Measurements from ENCODE around the gene LRRC2. TPM values are rescaled to one million over a fixed set of nuclear protein-coding genes. Genes with fewer than 3 reads are reported as not detected.
"Not testable (repeated sequence)": the region's sequence is repeated elsewhere in the genome, so short reads cannot be mapped to it uniquely, and the experiment has no call there.

LRRC2 gene
- total RNA-seq, 4 donors from 2014 or later: 0.32 to 0.83 (median 0.55) TPM

DNA sequence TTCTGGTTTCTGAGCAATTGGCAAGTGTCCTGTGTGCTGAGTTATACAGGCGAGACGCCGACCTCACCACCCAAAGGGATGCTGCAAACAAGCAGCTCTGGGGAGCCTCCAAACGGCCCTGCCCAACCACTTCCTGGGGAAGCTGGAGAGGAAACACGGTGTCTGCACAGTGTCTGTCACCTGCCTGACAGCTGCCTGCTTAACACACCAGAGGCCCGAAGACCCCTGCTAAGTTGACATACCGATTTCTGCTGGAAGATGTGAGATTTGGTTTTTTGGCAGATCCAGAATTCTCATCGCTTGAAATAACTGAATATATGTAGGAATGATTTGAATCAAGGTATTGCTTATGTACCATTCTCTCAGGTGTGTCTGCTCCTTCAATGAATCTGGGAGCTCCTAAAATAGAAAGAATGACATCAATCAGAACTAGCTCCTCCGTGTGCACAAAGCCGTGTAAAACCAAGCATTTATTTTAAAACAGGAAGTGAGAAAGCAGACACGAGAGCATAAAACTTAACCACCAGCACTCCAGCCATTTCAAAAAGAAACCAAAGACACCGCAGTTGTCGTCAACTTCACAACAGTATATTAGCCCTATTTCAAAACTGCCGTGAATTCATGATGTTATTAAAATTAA, 27.2 kb downstream of the LRRC2 start:
- no peak overlapping the region for H3K27ac ChIP-seq (replicated peaks in 1 of 4)
- H3K9me3 ChIP-seq: no peaks in the 10 kb centered on the region
- peaks cover 0 to 4% (median 0%) of the 10 kb centered on the region in 4 donors for H3K4me1 ChIP-seq
- WGBS: 42% methylated on average over 14 of the region's 14 CpGs
- H3K27me3 ChIP-seq: peaks cover 0 to 7% (median 0%) of the 10 kb centered on the region in 4 donors
- peak; percentile 85 for DNase-seq (ENCODE audit: extremely low spot score)
- intact Hi-C loops (cut with DNase I): no loop called here
- no peak for TF ChIP-seq EP300 (IDR thresholded peaks at IDR 0.05)
- TF ChIP-seq POLR2A (IDR thresholded peaks at IDR 0.05; ENCODE audit: low read depth): no peak
- no peak for TF ChIP-seq POLR2AphosphoS5 (IDR thresholded peaks at IDR 0.05)
- no peak for TF ChIP-seq CTCF (IDR thresholded peaks at IDR 0.05)
- H3K36me3 ChIP-seq: peaks cover 0 to 35% (median 0%) of the 10 kb centered on the region in 4 donors
- H3K4me3 ChIP-seq: no peak overlapping the region

- H3K4me1 ChIP-seq; H3K4me3 ChIP-seq; H3K9me3 ChIP-seq; H3K27me3 ChIP-seq; intact Hi-C loops (cut with DNase I); DNase-seq (ENCODE audit: extremely low spot score); H3K27ac ChIP-seq (replicated peaks in 1 of 4): not testable (repeated sequence)
- H3K36me3 ChIP-seq: peaks cover 0 to 33% (median 0%) of the 10 kb centered on the region in 4 donors
- WGBS: 67% methylated on average over 5 of the region's 5 CpGs
Observed at GRCh38 chr3:46538425-46538802, 27.7 kb downstream of the LRRC2 start.

DNA sequence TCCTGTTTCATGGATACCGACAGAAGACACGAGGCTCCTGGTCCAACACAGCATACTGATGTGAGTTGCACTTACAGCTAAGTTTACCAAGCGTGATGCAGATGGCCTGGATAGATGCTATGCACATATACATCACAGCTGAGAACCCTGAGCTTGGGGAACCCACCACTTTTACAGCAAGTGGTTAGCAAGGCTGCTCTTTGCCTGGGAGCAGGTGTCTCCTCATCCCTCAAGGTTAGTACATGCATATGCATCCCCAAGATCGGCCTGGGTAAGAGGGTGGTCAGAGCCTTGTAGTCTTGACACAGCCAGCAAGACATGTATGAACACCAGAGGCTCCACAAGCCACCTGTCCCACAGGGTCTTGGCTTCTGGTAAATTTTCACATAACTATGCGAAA, 28.3 kb downstream of the LRRC2 start:
- H3K27ac ChIP-seq (replicated peaks in 1 of 4): no peak overlapping the region
- no peak for TF ChIP-seq EP300 (IDR thresholded peaks at IDR 0.05)
- TF ChIP-seq POLR2A (IDR thresholded peaks at IDR 0.05; ENCODE audit: low read depth): no peak
- TF ChIP-seq POLR2AphosphoS5 (IDR thresholded peaks at IDR 0.05): no peak
- TF ChIP-seq CTCF (IDR thresholded peaks at IDR 0.05): no peak
- peaks cover 0 to 33% (median 0%) of the 10 kb centered on the region in 4 donors for H3K36me3 ChIP-seq
- H3K4me1 ChIP-seq: peaks cover 0 to 4% (median 0%) of the 10 kb centered on the region in 4 donors
- H3K27me3 ChIP-seq: peaks cover 0 to 7% (median 0%) of the 10 kb centered on the region in 4 donors
- intact Hi-C loops (cut with DNase I): no loop called here
- H3K9me3 ChIP-seq: no peaks in the 10 kb centered on the region
- WGBS: 100% methylated on average over 4 of the region's 5 CpGs
- DNase-seq (ENCODE audit: extremely low spot score): peak; percentile 60
- H3K4me3 ChIP-seq: no peak overlapping the region

DNA sequence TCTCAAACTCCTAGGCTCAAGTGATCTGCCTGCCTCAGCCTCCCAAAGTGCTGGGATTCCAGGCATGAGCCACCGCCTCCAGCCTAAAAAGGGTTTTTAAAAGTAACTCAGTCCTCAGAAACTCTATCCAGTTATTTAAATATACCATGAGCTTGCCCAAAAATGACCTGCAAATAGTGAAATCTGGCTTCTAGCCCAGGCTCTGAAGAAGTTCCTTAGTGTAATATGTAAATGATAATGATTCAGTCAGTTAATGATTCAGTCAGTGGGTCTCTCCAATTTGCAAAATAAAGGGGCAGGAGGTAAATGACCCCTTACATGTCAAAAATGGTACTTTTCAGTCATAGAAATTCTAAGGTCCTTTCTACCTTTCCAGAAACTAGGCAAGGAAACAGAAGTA, 28.8 kb downstream of the LRRC2 start:
- intact Hi-C loops (cut with DNase I): no loop called here
- DNase-seq (ENCODE audit: extremely low spot score): peak; percentile 7
- Histone ChIP-seq H3K4me1 (peaks cover 0 to 4% (median 0%) of the 10 kb centered on the region in 4 donors), H3K4me3 (no peak overlapping the region), H3K9me3 (no peaks in the 10 kb centered on the region), H3K27ac (replicated peaks in 1 of 4) (no peak overlapping the region), H3K27me3 (peaks cover 0 to 7% (median 0%) of the 10 kb centered on the region in 4 donors), H3K36me3 (peaks cover 0 to 33% (median 0%) of the 10 kb centered on the region in 4 donors)
- WGBS: 88% methylated on average over 1 of the region's 1 CpG
- no peak for TF ChIP-seq POLR2A (IDR thresholded peaks at IDR 0.05; ENCODE audit: low read depth)
- TF ChIP-seq CTCF (IDR thresholded peaks at IDR 0.05): no peak
- TF ChIP-seq EP300 (IDR thresholded peaks at IDR 0.05): no peak
- no peak for TF ChIP-seq POLR2AphosphoS5 (IDR thresholded peaks at IDR 0.05)

DNA sequence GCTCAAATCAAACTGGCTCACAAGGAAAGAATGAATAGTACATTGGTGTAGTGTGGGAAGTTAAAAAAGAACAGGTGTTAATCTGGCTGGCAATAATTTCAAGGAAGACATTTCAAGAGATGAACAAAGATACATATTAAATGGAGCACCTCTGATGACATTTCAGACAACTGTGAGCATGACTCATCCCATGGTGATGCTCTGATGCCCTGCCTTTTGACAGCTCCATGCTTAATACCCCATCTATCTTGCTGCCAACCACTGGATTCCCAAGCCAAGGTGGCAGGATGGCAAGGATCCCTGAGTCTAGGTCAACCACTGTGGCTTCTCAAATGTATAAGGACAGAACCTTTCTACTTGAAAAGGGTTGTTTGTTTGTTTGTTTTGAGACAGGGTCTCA, 29.3 kb downstream of the LRRC2 start:
- TF ChIP-seq EP300 (IDR thresholded peaks at IDR 0.05) (no peak), POLR2AphosphoS5 (IDR thresholded peaks at IDR 0.05) (no peak), POLR2A (IDR thresholded peaks at IDR 0.05; ENCODE audit: low read depth) (no peak), CTCF (IDR thresholded peaks at IDR 0.05) (no peak)
- peaks cover 0 to 34% (median 0%) of the 10 kb centered on the region in 4 donors for H3K36me3 ChIP-seq

More for the DNA sequence above, 29.3 kb downstream of the LRRC2 start:
- peaks cover 0 to 4% (median 0%) of the 10 kb centered on the region in 4 donors for H3K4me1 ChIP-seq
- peaks cover 0 to 7% (median 0%) of the 10 kb centered on the region in 4 donors for H3K27me3 ChIP-seq
- intact Hi-C loops (cut with DNase I): no loop called here
- H3K4me3 ChIP-seq: no peak overlapping the region
- H3K9me3 ChIP-seq: no peaks in the 10 kb centered on the region
- no peak overlapping the region for H3K27ac ChIP-seq (replicated peaks in 1 of 4)
- peak; percentile 45 for DNase-seq (ENCODE audit: extremely low spot score)

Measured in esophagus muscularis mucosa (tissue), 4 donors.